ENCODE results near the gene CADM2.

Gene CADM2

DNA sequence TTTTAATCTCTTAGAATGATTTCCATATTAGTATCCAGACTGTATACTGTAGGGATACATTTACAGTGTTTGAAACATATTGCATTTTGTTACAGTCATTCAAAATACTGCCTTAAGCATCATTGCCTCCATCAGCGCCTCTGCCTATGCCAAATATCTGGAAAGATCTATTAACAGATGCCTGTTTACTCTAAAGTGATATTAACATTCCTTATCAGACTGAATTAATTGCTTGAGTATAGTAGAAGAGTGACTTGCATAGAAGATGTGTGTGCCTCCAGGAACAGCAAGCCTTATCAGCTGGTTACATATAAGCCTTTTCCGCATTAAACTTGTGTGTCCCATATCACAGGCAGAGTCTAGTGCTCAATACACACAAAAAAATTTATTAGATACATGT is 379.1 kb downstream of the CADM2 start:
- H3K4me3 ChIP-seq (ENCODE audit: control insufficient read depth, low read depth, low read length): no peak overlapping the region
- no peak for DNase-seq (ENCODE audit: low read depth)
- TF ChIP-seq, protein P1, sequence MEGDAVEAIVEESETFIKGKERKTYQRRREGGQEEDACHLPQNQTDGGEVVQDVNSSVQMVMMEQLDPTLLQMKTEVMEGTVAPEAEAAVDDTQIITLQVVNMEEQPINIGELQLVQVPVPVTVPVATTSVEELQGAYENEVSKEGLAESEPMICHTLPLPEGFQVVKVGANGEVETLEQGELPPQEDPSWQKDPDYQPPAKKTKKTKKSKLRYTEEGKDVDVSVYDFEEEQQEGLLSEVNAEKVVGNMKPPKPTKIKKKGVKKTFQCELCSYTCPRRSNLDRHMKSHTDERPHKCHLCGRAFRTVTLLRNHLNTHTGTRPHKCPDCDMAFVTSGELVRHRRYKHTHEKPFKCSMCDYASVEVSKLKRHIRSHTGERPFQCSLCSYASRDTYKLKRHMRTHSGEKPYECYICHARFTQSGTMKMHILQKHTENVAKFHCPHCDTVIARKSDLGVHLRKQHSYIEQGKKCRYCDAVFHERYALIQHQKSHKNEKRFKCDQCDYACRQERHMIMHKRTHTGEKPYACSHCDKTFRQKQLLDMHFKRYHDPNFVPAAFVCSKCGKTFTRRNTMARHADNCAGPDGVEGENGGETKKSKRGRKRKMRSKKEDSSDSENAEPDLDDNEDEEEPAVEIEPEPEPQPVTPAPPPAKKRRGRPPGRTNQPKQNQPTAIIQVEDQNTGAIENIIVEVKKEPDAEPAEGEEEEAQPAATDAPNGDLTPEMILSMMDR (conservative IDR thresholded peaks at IDR 0.05; ENCODE audit: control insufficient read depth, insufficient read depth, low read depth, low read length): no peak

DNA sequence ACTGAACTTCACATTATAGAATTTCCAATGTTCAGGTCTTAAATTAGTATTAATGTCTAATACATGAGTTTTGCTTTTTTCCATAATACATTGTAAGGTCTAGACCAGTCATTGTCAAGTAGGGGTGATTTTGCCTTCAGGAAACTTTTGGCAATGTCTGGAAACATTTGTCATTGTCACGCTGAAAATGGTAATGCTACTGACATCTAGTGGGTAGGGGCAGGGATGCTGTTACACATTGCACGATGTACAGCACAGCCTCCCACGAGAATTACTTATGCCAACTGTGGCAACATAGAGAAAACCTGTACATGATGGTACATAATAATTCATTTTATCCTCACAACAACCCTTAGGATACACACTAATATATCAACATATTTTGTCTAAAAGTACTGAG is 384.1 kb downstream of the CADM2 start:
- TF ChIP-seq, protein P1 (conservative IDR thresholded peaks at IDR 0.05; ENCODE audit: control insufficient read depth, insufficient read depth, low read depth, low read length): no peak
- H3K4me3 ChIP-seq (ENCODE audit: control insufficient read depth, low read depth, low read length): no peak overlapping the region
- no peak for DNase-seq (ENCODE audit: low read depth)

DNA sequence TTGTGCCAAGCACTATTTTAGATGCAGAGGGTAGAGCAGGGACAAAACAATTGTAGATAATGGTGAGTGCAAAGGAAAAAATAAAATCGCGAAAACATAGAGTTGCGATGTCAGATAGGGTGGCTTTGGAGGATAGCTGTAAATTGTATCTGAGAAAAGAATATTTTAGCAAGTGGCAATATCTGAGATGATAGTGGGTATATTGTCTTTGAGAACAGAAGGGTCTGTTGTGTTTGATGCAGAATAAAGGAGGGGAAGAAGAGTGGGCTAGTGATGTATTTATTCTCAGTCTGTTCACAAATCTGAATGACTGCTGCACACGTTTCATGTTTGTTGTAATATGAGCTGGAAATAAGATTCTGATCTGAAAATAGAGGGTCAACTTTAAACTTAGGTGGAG is 396.8 kb downstream of the CADM2 start:
- TF ChIP-seq, protein P1 (conservative IDR thresholded peaks at IDR 0.05; ENCODE audit: control insufficient read depth, insufficient read depth, low read depth, low read length): no peak

DNA sequence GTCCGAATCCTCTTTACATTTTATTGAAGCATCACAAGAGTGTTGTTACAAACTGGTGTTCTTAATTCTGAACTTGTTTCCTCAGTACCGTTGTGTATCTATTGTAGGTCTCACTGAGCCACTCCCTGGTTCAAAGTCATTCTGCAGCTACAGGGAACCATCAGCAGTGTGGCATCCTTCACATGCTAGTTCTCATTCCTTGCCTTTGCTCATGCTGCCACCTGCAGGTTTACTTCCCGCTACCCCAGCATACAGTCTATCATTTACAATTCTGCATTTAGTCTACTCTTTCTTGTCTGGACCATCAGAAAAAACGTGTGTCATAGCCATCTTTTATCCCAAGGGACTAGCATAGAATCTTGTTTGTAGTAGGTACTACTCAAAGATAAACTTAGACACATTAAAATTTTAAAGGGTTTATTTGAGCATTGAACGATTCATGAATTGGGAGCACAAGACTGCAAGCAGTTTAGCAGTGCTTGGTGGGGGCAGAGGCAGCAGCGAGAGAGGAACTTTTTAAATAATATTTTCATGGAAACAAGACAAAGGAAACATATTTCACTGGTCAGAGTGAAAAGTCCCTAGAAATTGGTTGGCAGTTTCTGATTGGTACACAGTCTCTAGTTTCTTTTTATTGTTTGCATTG is 402.1 kb downstream of the CADM2 start:
- TF ChIP-seq, protein P1 (conservative IDR thresholded peaks at IDR 0.05; ENCODE audit: control insufficient read depth, insufficient read depth, low read depth, low read length): no peak
- DNase-seq (ENCODE audit: low read depth): peak; percentile 1
- H3K4me3 ChIP-seq (ENCODE audit: control insufficient read depth, low read depth, low read length): no peak overlapping the region

More for the DNA sequence above, 396.8 kb downstream of the CADM2 start:
- no peak overlapping the region for H3K4me3 ChIP-seq (ENCODE audit: control insufficient read depth, low read depth, low read length)
- DNase-seq (ENCODE audit: low read depth): no peak

DNA sequence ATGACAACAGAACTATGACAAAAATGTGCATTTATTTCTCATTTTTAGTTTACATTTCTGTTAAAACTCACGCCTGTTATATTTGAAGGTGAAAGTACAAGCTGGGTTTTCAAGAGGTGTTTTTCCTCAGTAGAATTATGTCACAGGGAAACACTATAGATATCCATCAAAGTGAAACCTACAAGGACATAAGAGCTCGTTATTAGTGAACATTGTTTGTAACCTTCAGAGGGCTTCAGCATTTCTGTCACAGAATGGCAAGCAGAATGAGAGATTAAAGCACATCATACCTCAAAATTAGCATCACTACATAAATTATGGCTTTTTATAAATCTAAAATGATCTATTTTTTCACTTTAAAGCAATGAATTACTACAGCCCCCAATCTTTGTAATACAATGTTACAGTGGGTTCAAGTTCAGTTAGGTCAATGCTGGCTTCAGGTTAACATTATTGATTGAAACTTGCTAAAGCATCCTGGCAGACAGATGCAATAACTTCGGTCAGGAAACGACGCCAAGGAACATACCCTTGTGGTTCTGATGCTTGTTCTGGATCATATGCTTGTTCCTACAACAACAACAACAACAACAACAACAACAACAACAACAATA is 405.6 kb downstream of the CADM2 start:
- TF ChIP-seq, protein P1 (conservative IDR thresholded peaks at IDR 0.05; ENCODE audit: control insufficient read depth, insufficient read depth, low read depth, low read length): no peak

DNA sequence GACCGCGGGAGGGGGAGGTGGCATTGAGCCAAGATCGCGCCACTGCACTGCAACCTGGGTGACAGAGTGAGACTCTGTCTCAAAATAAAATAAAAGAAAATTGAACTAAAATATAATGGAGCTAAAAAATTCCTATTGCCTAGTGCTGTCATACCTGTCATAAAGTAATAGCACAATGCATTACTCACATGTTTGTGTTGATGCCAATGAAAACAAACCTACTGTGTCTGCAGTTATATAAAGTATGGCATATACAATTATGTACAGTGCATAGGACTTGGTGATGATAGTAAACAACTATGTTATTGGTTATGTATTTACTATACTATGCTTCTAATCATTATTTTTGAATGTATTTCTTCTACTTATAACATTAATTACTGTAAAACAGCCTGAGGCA is 411.6 kb downstream of the CADM2 start:
- TF ChIP-seq, protein P1 (conservative IDR thresholded peaks at IDR 0.05; ENCODE audit: control insufficient read depth, insufficient read depth, low read depth, low read length): no peak
- no peak overlapping the region for H3K4me3 ChIP-seq (ENCODE audit: control insufficient read depth, low read depth, low read length)
- DNase-seq (ENCODE audit: low read depth): no peak

More for the DNA sequence above, 405.6 kb downstream of the CADM2 start:
- H3K4me3 ChIP-seq (ENCODE audit: control insufficient read depth, low read depth, low read length): no peak overlapping the region
- DNase-seq (ENCODE audit: low read depth): no peak

Measured in fibroblast of mammary gland (primary cell).